HFFc6 (cell line): ENCODE results near the gene HOXA9. TPM values are rescaled to one million over a fixed set of nuclear protein-coding genes. Genes with fewer than 3 reads are reported as not detected.

Source experiments
- DNase-seq: peaks from one replicate; pipeline ENCODE4 v3.0.0-alpha.2; 2018
- H3K27ac Mint-ChIP-seq: 2 replicates; pipeline ENCODE4 v1.8.0; 2020; ENCODE audit warnings: mild to moderate bottlenecking, mixed read lengths
- H3K27me3 Mint-ChIP-seq: 2 replicates; pipeline ENCODE4 v1.8.0; 2021; ENCODE audit warnings: mild to moderate bottlenecking, moderate library complexity, mixed read lengths; ENCODE audit not compliant: insufficient read depth
- H3K36me3 Mint-ChIP-seq: 2 replicates; pipeline ENCODE4 v1.8.0; 2021; ENCODE audit warnings: low read depth, mixed read lengths
- H3K4me1 Mint-ChIP-seq: 2 replicates; pipeline ENCODE4 v1.8.0; 2020; ENCODE audit warnings: low read depth, mixed read lengths
- H3K4me3 Mint-ChIP-seq: 2 replicates; pipeline ENCODE4 v1.8.0; 2020; ENCODE audit warnings: mild to moderate bottlenecking, moderate library complexity, mixed read lengths
- H3K9me3 Mint-ChIP-seq: 2 replicates; pipeline ENCODE4 v1.8.0; 2020; ENCODE audit warnings: mild to moderate bottlenecking, mixed read lengths
- total RNA-seq, 6 experiments: library from RNA; stranded (reverse); fragmentation: NEBNext Ultra II Directional; extraction: Animal tissue kit (Norgen Biotek cat#: 25700); gene quantifications; 2 replicates in 1 of 6; 3 replicates in 5 of 6; pipeline ENCODE4 v1.2.3, GENCODE V29; 2021
- TF ChIP-seq, protein P1 (sequence below): fragments of 200-600 bp; sonication (generic); IDR thresholded peaks from 2 replicates; pipeline ENCODE4 v1.5.0; 2021; ENCODE audit warnings: antibody characterized with exemption, mild to moderate bottlenecking

HOXA9 gene
- total RNA-seq, 6 experiments from 2014 or later = 25.2 to 37.0 (median 26.7) TPM

GRCh38 chr7:27203365-27203953, 38.1 kb upstream of the HOXA9 start:
- no peaks in the 10 kb centered on the region for H3K9me3 Mint-ChIP-seq
- H3K27ac Mint-ChIP-seq = no peak overlapping the region
- H3K4me1 Mint-ChIP-seq = peaks cover 13% of the 10 kb centered on the region
- H3K27me3 Mint-ChIP-seq = peaks cover 6% of the 10 kb centered on the region
- no peak overlapping the region for H3K4me3 Mint-ChIP-seq
- TF ChIP-seq, protein P1, sequence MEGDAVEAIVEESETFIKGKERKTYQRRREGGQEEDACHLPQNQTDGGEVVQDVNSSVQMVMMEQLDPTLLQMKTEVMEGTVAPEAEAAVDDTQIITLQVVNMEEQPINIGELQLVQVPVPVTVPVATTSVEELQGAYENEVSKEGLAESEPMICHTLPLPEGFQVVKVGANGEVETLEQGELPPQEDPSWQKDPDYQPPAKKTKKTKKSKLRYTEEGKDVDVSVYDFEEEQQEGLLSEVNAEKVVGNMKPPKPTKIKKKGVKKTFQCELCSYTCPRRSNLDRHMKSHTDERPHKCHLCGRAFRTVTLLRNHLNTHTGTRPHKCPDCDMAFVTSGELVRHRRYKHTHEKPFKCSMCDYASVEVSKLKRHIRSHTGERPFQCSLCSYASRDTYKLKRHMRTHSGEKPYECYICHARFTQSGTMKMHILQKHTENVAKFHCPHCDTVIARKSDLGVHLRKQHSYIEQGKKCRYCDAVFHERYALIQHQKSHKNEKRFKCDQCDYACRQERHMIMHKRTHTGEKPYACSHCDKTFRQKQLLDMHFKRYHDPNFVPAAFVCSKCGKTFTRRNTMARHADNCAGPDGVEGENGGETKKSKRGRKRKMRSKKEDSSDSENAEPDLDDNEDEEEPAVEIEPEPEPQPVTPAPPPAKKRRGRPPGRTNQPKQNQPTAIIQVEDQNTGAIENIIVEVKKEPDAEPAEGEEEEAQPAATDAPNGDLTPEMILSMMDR = no peak
- H3K36me3 Mint-ChIP-seq = peaks cover 4% of the 10 kb centered on the region; the same call in 1 of the 2 replicates
- DNase-seq = no peak

DNA sequence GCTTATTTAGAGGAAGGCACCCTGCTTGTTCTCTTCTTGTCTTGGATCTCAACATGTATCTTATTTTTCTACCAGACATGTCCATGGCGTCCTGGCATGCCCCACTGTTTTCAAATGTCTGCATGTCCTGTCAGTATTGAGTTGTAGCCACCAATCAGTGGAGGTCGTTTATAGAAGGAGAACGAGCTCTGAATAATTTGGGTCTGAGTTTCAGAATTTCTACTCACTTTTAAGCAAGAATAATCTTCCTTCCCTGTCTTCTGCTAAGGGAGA, 37.5 kb upstream of the HOXA9 start:
- TF ChIP-seq, protein P1 = no peak
- Mint-ChIP-seq H3K4me1 (peaks cover 13% of the 10 kb centered on the region), H3K4me3 (no peak overlapping the region), H3K27ac (no peak overlapping the region), H3K9me3 (no peaks in the 10 kb centered on the region), H3K27me3 (peaks cover 6% of the 10 kb centered on the region), H3K36me3 (peaks cover 10% of the 10 kb centered on the region)
- no peak for DNase-seq

DNA sequence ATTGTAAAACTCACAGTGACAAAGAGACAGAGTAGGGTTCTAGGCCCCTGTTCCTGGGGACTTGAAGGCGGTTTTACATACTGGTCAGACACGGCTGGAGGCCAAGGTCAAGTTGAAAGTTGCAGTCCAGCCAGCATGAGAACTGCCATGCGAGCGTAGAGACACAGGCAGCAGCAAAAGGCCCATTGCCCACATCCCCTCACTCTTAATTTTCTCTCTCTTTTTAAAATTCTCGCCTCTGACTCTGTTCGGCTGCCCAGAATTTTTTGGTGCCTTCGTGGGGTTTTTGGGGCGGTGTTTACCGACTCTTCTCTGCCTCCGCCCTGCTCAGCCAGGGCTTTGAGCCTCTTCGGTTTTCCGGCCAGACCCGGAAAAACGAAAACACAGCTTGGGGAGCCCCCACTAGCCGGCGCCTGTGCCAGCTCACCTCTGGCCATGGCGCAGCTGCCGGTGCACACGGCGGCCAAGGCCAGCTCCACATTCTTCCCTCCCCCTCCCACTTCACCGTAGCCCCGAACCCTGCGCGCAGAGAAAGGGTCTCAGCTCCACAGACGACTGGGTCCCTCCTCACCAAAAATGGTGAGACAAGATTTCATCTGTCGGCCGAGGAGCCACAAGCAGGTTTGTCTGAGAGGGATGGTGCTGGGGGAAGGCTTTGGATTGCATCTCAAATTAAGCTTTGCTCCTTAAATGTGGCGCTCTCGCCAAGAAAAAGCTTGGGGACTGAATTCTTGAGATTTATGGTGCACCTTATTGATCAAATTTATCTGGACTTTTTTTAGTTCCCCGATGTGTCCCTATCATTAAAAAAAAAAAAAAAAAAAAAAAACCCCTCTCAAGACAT, 36.9 kb upstream of the HOXA9 start:
- DNase-seq = no peak
- H3K4me3 Mint-ChIP-seq = no peak overlapping the region

DNA sequence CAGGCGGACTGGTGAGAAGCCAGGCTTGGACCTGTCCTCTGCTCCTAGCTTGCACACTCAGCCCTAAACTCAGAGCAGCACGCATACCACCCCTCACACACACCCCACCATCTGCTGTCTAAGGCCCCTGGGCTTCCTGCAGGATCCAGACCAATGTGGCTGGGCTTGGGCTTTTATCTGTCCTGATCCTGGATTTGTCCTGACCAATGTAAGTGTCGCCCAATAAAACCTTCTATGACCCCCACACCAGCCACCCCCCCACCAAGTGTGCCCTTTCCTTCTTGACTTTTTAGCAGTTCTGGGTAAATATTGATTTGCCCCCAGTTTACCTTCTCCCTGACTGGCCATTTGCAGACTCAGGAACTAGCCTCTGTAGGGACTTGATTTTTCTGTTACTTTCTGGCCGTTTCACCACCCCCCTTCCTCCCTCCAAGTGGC, 36.3 kb upstream of the HOXA9 start:
- Mint-ChIP-seq H3K4me1 (peaks cover 16% of the 10 kb centered on the region), H3K4me3 (no peak overlapping the region), H3K36me3 (peaks cover 20% of the 10 kb centered on the region), H3K9me3 (no peaks in the 10 kb centered on the region), H3K27ac (no peak overlapping the region), H3K27me3 (peaks cover 6% of the 10 kb centered on the region)
- DNase-seq = no peak
- TF ChIP-seq, protein P1 = no peak

More for the DNA sequence above, 36.9 kb upstream of the HOXA9 start:
- Mint-ChIP-seq H3K36me3 (peaks cover 16% of the 10 kb centered on the region), H3K27me3 (peaks cover 6% of the 10 kb centered on the region), H3K9me3 (no peaks in the 10 kb centered on the region), H3K27ac (no peak overlapping the region), H3K4me1 (peaks cover 13% of the 10 kb centered on the region)
- TF ChIP-seq, protein P1 = no peak

GRCh38 chr7:27200761-27201579, 35.6 kb upstream of the HOXA9 start:
- Mint-ChIP-seq H3K4me3 (peak overlapping the region; percentile 91), H3K4me1 (peaks cover 22% of the 10 kb centered on the region), H3K27me3 (peaks cover 3% of the 10 kb centered on the region), H3K27ac (peak overlapping the region; percentile 77), H3K9me3 (no peaks in the 10 kb centered on the region), H3K36me3 (peaks cover 23% of the 10 kb centered on the region)
- no peak for DNase-seq
- TF ChIP-seq, protein P1 = no peak
